ENCODE data around the gene DOCK9. TPM values are rescaled to one million over a fixed set of nuclear protein-coding genes. Genes with fewer than 3 reads are reported as not detected.
A peak's percentile ranks its signal among the peaks of the same experiment; 100 is the strongest.

The DOCK9 gene
- polyA plus RNA-seq, 3 donors, result 0.01 TPM; not detected in 2

GRCh38 chr13:98879127-98879520 is 98.7 kb downstream of the DOCK9 start:
- no CpG with 5 or more reads among the region's 4 CpGs for WGBS (ENCODE audit: insufficient coverage)
- Histone ChIP-seq H3K9me3 (replicated peaks in 1 of 2; ENCODE audit: control insufficient read depth in 1 of 2, insufficient read depth in 1 of 2, low read length in 2 of 2) (no peaks in the 10 kb centered on the region), H4K20me1 (ENCODE audit: insufficient read depth, low read length) (no peaks in the 10 kb centered on the region), H3K9ac (ENCODE audit: insufficient read depth, low read length, poor library complexity, severe bottlenecking) (no peak overlapping the region), H3K4me2 (replicated peaks; ENCODE audit: extremely low read depth, low read length, poor library complexity, severe bottlenecking) (no peak overlapping the region), H2AFZ (ENCODE audit: insufficient read depth, low read depth, low read length, poor library complexity, severe bottlenecking) (no peak overlapping the region), H3K27ac (ENCODE audit: low read depth in 1 of 2, low read length in 2 of 2) (no peak overlapping the region), H3K4me1 (ENCODE audit: control insufficient read depth in 1 of 2, insufficient read depth in 2 of 2, low read length in 2 of 2) (no peaks in the 10 kb centered on the region), H3K36me3 (replicated peaks in 1 of 2; ENCODE audit: control insufficient read depth in 1 of 2, insufficient read depth in 2 of 2, low read length in 2 of 2) (no peaks in the 10 kb centered on the region), H3K79me2 (ENCODE audit: insufficient read depth, low read length) (no peaks in the 10 kb centered on the region), H3K4me3 (replicated peaks in 1 of 3; ENCODE audit: low read depth in 2 of 3, low read length in 3 of 3) (no peak overlapping the region), H3K27me3 (ENCODE audit: control insufficient read depth in 2 of 2, insufficient read depth in 2 of 2, low read length in 2 of 2) (no peaks in the 10 kb centered on the region)
- Mint-ChIP-seq H3K9me3 (peaks cover 0 to 2% (median 0%) of the 10 kb centered on the region in 7 donors), H3K27ac (peak overlapping the region in 1 of 7 donors; percentile 64), H3K36me3 (no peaks in the 10 kb centered on the region), H3K4me1 (no peaks in the 10 kb centered on the region), H3K27me3 (ENCODE audit: low read depth in 3 of 3) (peaks cover 3 to 5% (median 4%) of the 10 kb centered on the region in 3 donors), H3K4me3 (no peak overlapping the region)
- TF ChIP-seq, protein P1, sequence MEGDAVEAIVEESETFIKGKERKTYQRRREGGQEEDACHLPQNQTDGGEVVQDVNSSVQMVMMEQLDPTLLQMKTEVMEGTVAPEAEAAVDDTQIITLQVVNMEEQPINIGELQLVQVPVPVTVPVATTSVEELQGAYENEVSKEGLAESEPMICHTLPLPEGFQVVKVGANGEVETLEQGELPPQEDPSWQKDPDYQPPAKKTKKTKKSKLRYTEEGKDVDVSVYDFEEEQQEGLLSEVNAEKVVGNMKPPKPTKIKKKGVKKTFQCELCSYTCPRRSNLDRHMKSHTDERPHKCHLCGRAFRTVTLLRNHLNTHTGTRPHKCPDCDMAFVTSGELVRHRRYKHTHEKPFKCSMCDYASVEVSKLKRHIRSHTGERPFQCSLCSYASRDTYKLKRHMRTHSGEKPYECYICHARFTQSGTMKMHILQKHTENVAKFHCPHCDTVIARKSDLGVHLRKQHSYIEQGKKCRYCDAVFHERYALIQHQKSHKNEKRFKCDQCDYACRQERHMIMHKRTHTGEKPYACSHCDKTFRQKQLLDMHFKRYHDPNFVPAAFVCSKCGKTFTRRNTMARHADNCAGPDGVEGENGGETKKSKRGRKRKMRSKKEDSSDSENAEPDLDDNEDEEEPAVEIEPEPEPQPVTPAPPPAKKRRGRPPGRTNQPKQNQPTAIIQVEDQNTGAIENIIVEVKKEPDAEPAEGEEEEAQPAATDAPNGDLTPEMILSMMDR (IDR thresholded peaks at IDR 0.05), result no peak
- DNase-seq, result no peak
- intact Hi-C loops (cut with micrococcal nuclease), result no loop called here

DNA sequence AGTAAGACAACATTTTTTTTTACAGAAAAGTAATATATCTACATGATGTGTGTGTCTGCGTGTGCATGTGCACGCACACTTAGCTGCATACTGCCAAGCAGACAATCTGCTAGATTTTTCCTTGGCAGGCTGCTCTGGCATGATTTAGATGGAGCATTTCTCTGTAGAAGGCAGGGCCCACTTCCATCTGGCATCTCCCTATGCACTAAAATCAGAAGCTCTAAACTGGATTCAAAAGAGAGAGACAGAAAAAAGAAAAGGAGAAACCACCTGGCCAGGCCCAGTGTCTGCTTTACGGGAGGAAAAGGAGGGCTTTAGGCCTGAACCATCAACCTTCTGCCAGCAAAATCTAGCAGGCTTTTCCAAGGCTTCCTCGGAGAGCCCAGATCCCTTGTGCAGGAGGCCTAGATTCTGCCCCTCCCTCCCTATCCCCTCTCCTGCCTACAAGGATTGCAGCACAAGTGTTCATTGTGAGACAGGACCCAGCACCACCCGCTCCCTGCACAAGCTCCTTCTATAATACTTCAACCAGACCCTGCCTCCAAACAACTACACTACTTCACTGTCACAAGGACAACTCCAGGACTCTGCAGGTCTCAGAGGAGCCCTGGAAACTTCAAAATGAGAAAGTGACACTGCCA is 99.3 kb downstream of the DOCK9 start:
- DNase-seq, result no peak
- no peaks in the 10 kb centered on the region for H3K36me3 ChIP-seq (replicated peaks in 1 of 2; ENCODE audit: control insufficient read depth in 1 of 2, insufficient read depth in 2 of 2, low read length in 2 of 2)
- Mint-ChIP-seq H3K36me3 (no peaks in the 10 kb centered on the region), H3K27me3 (ENCODE audit: low read depth in 3 of 3) (peaks cover 3 to 5% (median 4%) of the 10 kb centered on the region in 3 donors), H3K27ac (no peak overlapping the region), H3K9me3 (peaks cover 0 to 5% (median 2%) of the 10 kb centered on the region in 7 donors), H3K4me3 (no peak overlapping the region), H3K4me1 (no peaks in the 10 kb centered on the region)
- no peak overlapping the region for H3K27ac ChIP-seq (ENCODE audit: low read depth in 1 of 2, low read length in 2 of 2)
- no peaks in the 10 kb centered on the region for H3K27me3 ChIP-seq (ENCODE audit: control insufficient read depth in 2 of 2, insufficient read depth in 2 of 2, low read length in 2 of 2)
- no peak overlapping the region for H2AFZ ChIP-seq (ENCODE audit: insufficient read depth, low read depth, low read length, poor library complexity, severe bottlenecking)
- no peaks in the 10 kb centered on the region for H3K4me1 ChIP-seq (ENCODE audit: control insufficient read depth in 1 of 2, insufficient read depth in 2 of 2, low read length in 2 of 2)
- H3K9me3 ChIP-seq (replicated peaks in 1 of 2; ENCODE audit: control insufficient read depth in 1 of 2, insufficient read depth in 1 of 2, low read length in 2 of 2), result no peaks in the 10 kb centered on the region
- H3K4me3 ChIP-seq (replicated peaks in 1 of 3; ENCODE audit: low read depth in 2 of 3, low read length in 3 of 3), result no peak overlapping the region
- H4K20me1 ChIP-seq (ENCODE audit: insufficient read depth, low read length), result no peaks in the 10 kb centered on the region
- WGBS (ENCODE audit: insufficient coverage), result 100% methylated on average over 2 of the region's 5 CpGs
- intact Hi-C loops (cut with micrococcal nuclease), result no loop called here
- no peak overlapping the region for H3K4me2 ChIP-seq (replicated peaks; ENCODE audit: extremely low read depth, low read length, poor library complexity, severe bottlenecking)
- H3K9ac ChIP-seq (ENCODE audit: insufficient read depth, low read length, poor library complexity, severe bottlenecking), result no peak overlapping the region
- no peaks in the 10 kb centered on the region for H3K79me2 ChIP-seq (ENCODE audit: insufficient read depth, low read length)
- TF ChIP-seq, protein P1 (IDR thresholded peaks at IDR 0.05), result no peak

Data from CD14-positive monocyte (primary cell).